Hippocampal formation (tissue), 2 donors: ENCODE data around the gene ATP10A.
"Not testable (repeated sequence)": the region's sequence is repeated elsewhere in the genome, so short reads cannot be mapped to it uniquely, and the experiment has no call there.

ENCODE experiments used
- DNase-seq, 2 donors: peaks; one replicate each; lab custom pipeline; 2025; lab: John Stamatoyannopoulos, UW

The ATP10A gene

GRCh38 chr15:25858952-25859760 is 4.0 kb downstream of the ATP10A start:
- no peak for DNase-seq

- not testable (repeated sequence) for DNase-seq
These were observed 7.1 kb downstream of the ATP10A start for GRCh38 chr15:25856059-25856458.

DNA sequence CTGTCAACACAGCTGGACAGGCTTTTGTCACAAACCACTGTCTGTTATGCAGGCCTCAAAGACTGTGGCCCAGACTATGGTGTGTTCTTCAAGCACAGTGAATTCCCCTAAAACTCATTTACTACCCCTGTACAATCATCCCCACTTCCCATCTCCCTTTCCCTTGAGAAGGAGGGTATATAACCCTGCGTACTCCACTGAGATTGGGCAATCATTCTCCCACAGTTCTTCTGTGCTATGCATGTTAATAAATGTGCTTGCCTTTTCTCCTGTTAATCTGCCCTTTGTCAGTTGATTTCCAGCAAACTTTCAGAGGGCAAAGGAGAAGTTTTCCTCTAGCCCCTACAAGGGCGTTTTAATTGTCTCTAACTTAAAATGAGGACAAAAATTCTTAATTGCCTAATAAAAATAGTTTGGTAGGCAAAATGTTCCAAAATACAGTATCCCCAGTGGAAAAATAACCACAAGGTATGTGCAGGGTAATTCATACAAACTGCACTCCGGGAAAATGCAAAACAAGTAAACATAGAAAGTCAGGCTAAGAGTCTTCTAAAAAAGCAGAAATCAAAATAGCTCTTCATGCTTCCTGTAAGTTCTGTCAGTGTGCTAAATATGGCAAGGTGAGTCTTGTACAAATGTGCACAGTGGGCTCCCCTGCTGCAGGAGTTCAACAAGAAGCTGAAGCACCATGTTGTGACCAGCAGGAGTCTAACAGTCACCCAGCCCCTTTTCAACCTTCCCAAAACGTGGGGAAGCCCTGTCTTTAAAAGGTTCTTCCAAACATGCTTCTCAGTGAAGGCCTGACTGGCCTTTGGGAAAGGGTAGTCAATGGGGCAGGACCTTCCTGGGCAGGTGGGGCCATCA is 10.2 kb downstream of the ATP10A start:
- DNase-seq: no peak

GRCh38 chr15:25852027-25852426 is 11.1 kb downstream of the ATP10A start:
- no peak for DNase-seq

DNA sequence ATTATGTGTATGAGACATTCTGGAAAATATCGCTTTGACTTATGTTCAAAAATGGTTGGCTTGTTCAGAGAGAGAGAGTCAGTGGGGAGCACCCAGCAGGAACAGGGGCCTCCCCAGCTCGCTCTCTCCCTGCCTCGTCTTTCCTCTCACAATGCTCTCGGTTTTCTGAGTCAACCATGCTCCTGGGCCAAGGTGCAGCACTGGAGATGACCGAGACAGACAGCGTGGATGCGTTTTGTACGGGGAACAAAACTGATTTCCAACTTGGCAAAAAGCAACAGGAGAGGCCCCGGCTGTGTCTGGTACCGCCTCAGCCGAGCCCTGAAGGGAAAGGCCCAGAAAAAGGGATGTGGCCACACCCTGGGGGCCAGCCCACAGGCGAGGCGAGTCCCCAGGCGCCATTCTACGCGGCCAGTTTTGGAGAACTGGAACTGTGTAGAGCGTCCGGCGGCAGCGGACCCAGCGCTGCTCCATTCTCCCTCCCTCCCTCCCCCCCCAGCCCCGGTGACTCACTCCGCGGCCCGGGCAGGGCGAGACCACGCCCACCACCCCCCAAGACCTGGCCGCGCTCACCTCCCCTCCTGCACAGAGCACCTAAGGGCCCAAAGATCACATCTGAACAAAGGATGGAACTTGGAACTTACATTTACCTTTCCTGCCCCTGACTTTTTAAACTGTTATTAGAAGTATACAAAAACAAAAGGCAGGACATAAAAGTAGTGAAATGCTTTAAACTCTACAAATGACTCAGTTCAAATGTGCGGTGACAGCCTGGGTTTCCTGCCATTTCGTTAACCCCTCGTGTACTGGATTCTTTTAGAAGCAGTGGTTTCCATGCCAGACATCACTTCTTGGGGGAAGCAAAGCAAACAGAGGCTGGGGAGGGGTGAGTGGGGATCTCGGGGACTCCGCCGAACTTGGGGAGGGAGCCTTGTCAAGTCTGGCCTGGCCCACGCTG is 12.7 kb downstream of the ATP10A start:
- no peak for DNase-seq

DNA sequence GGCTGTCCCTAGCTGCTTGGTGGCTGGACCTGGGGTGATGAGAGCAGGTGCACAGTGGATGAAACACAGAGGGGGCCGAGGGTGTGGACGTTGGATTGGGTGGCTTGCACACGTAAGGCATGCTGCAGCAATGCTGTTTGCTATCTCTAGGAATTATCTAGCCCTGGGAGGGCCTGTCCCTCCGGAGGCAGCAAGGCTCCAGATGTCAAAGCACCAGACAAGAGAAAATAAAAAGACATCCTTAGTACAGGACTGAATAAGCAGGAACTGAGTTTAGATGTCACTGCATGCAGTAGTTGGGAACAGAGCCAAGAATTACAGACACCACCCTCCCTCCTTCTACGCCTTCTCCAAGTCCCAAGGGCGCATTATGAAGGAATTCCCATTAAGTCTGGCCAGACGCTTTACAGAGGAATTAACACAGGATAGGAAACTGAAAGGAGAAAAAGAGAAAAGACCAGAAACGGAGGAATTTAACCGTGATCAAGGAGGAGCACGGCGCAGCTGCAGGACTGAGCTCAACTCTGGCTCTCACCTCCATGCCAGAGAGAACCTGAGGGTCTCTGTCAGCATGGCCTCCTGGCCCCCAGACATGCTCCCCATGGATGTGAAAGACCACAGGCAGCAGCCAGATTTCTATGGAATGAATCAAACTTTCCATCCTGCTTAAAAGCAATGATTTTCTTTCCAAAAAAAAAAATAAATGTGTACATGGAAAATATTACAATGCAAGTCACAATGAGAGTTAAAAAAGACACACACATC is 13.8 kb downstream of the ATP10A start:
- no peak for DNase-seq

DNA sequence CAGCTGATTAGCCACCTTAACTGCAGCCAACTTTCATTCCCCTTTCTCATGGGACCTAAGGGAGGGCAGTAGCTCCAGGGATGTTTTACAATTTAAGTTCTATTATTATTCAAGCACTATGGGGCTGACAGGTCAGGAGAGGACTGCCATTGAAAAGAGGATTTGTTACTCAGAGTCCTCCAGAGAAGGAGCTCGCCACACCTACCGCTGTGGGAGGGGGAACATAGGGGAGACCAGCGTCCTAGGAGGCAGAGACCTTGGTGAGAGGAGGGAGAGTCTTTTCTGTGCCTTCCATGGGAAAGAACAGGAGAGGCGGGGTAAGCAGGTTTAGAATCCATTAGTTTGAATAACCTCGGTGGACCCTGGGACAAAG is 14.4 kb downstream of the ATP10A start:
- no peak for DNase-seq

GRCh38 chr15:25848325-25848724 is 14.8 kb downstream of the ATP10A start:
- no peak for DNase-seq

DNA sequence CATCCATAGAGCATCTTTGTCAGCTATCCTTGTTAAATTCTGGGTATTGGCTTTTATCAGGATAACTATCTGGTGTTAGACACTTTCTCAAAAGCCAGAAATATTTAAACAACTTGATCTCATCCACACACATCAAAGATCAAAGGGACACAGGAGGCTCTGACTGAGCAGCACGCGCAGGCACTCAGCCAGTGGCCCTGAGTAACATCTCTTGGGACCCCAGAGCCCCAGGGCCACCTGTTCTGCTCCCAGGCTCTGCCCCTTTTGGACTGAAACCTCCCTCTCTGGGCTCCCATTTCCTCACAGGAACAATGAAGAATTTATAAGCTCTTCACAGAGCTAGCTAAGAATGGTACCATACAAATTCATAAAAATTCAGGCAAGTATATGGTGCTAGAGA is 16.1 kb downstream of the ATP10A start:
- no peak for DNase-seq

- no peak for DNase-seq
These were observed 16.8 kb downstream of the ATP10A start for GRCh38 chr15:25846377-25846776.

DNA sequence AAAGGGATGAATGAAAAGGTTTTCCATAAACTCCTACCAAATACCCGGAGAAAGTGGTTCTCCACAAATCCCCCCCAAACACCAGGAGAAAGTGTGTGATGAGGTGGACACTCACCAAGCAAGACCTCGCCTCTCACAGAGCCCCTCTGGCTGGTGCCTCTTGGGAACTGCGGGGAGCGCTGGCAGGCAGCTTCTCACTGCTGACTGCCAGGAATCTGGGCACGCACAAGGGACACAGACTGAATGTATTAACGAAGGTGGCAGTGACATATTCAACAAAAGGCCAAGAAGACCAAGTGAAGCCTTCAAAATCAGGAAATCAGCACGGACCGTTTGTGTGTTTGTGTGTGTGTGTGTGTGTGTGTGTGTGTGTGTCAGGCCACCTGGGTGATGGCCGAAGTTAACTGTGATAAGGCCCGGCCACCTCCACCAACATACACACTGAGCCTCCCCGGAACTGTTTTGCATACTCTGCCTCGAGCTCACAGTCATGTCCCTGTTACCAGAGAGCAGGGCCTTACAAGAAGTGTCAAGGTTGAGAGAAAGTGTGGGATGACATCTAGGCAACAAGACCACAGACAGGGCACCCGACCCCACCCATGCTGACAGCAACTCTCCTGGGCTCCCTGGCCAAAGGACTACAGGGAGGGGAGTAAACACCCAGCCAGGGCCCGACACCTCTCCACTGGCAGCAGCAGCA is 18.0 kb downstream of the ATP10A start:
- no peak for DNase-seq

GRCh38 chr15:25844542-25844941 is 18.6 kb downstream of the ATP10A start:
- no peak for DNase-seq

GRCh38 chr15:25844076-25844475 is 19.1 kb downstream of the ATP10A start:
- DNase-seq: no peak

GRCh38 chr15:25839638-25840156 is 23.4 kb downstream of the ATP10A start:
- DNase-seq: no peak

GRCh38 chr15:25838871-25839195 is 24.3 kb downstream of the ATP10A start:
- DNase-seq: no peak

GRCh38 chr15:25838191-25838870 is 24.8 kb downstream of the ATP10A start:
- DNase-seq: no peak

GRCh38 chr15:25832158-25832557 is 31.0 kb downstream of the ATP10A start:
- DNase-seq: no peak

- DNase-seq: no peak
These were observed 32.2 kb downstream of the ATP10A start for GRCh38 chr15:25830844-25831451.

GRCh38 chr15:25829073-25829472 is 34.1 kb downstream of the ATP10A start:
- DNase-seq: no peak
